Omental fat pad (tissue), 4 donors: ENCODE results near the gene MXRA7. TPM values are rescaled to one million over a fixed set of nuclear protein-coding genes. Genes with fewer than 3 reads are reported as not detected.

Source experiments
- ATAC-seq: fragments of 150-250 bp; one replicate; pipeline ENCODE4 v1.9.1; 2016; ENCODE audit warnings: mild to moderate bottlenecking, moderate library complexity; ENCODE audit not compliant: low FRiP score
- DNase-seq: peaks from one replicate; pipeline ENCODE4 v3.0.0-alpha.2; 2019; ENCODE audit warnings: low spot score
- total RNA-seq, 4 donors: library from RNA; depleted of rRNA; stranded (reverse); fragments of >200 nt; gene quantifications; one replicate each; pipeline ENCODE4 v1.1.0, GENCODE V29; 2016
- TF ChIP-seq, protein P1 (sequence below), 3 donors: fragments of 450-650 bp; IDR thresholded peaks; one replicate each; pipeline ENCODE4 v1.5.1; 2016 to 2017; ENCODE audit warnings: antibody characterized with exemption in 3 of 3, mild to moderate bottlenecking in 3 of 3, moderate library complexity in 2 of 3

MXRA7 gene
- total RNA-seq, 4 donors from 2014 or later: 150 to 231 (median 194) TPM

DNA sequence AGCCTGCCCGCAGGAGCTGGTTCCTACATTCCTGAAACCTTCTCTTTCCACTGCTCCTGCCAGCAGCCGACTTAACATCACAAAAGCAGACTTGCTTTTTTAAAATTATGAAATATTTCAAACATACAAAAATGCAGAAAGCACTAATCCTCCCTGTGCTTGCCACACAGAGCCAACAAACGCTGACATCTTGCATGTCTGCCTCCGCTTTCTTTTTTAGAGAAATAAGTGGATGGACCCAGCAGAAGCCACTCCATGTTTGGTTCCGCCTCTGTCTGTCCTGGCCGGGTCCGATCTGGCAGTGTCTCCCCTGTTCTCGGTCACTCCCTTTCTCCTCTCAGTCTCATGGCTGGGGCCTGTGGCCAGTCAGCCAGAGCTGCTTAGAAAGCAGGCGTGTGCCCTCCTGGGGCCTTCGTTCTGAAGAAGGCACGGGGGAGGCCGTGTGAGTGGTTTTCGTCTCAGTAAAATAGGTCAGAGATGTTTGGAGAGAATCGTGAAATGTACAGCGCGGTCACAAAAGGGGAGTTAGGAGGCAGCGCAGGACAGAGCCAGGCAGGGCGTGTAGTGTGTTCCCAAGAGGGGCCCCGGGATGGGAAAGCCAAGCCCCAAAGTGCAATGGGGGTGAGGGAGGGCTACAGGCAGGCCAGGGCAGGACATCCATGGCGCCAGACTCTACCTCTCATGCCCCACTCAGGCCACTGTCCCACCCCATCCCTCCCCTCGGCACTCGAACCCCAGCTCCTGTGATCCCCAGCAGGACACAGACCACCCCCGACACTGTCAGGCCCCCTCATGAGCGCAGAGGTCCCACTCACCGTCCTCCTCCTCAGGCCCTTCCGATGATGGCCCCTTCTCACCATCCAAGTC, 23.2 kb downstream of the MXRA7 start:
- TF ChIP-seq, protein P1, sequence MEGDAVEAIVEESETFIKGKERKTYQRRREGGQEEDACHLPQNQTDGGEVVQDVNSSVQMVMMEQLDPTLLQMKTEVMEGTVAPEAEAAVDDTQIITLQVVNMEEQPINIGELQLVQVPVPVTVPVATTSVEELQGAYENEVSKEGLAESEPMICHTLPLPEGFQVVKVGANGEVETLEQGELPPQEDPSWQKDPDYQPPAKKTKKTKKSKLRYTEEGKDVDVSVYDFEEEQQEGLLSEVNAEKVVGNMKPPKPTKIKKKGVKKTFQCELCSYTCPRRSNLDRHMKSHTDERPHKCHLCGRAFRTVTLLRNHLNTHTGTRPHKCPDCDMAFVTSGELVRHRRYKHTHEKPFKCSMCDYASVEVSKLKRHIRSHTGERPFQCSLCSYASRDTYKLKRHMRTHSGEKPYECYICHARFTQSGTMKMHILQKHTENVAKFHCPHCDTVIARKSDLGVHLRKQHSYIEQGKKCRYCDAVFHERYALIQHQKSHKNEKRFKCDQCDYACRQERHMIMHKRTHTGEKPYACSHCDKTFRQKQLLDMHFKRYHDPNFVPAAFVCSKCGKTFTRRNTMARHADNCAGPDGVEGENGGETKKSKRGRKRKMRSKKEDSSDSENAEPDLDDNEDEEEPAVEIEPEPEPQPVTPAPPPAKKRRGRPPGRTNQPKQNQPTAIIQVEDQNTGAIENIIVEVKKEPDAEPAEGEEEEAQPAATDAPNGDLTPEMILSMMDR (IDR thresholded peaks at IDR 0.05): no peak
- no peak for DNase-seq
- ATAC-seq: peak; percentile 50

DNA sequence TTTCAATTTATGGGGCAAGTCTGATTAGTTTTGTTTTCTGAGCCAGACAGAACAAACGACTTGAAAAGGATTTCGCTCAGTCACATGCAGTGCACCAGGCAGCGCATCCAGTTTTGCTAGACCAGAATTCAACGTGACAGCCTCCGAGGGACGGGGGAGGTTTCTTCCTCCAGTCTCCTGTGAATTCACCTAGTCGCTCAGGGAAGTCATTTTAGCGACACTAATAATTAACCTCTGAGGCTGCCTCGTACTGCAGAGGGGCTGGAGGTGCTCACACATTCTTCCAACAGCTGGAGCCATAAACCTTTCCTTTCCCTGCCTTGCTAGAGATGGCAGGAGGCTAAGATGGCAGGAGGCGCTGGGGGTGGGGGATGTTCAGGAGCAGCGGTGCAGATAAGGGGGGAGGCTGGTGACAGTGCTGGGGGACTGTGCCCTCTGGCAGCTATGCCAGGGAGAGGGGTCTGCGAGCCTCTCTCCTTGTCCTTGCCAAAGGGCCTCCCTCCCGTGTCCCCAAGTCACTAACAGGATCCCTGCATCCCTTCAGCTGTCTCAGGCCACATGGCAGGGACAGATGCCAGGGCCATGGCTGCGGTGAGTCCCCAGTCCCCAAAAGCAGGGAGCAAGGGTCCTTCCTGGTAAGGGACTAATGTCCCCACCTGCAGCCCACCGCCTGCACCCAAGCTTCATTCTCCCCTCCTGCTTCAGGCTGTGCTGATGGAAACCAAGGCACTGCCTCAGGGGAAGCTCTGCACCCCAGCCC, 24.0 kb downstream of the MXRA7 start:
- DNase-seq (no peak), ATAC-seq (no peak)
- TF ChIP-seq, protein P1 (IDR thresholded peaks at IDR 0.05): no peak

DNA sequence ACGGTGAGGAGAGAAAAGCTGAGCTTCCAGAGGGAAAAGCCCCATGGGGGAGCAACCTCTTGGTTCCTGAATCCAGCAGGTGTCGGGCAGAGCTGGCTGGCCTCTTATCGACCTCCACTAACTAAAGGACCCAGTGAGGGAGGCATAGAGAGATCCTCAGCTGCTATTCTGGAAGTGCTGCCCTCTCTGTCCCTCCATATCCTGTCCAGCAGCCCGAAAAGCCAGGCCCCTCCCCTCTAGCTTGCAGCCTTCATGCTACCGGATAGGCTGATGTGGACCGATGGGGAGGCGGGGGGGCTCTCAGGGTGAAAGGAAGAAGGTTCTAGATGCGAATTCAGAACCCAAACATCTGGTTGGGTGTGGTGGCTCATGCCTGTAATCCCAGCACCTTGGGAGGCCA, 24.9 kb downstream of the MXRA7 start:
- ATAC-seq (no peak), DNase-seq (no peak)
- TF ChIP-seq, protein P1 (IDR thresholded peaks at IDR 0.05): no peak

DNA sequence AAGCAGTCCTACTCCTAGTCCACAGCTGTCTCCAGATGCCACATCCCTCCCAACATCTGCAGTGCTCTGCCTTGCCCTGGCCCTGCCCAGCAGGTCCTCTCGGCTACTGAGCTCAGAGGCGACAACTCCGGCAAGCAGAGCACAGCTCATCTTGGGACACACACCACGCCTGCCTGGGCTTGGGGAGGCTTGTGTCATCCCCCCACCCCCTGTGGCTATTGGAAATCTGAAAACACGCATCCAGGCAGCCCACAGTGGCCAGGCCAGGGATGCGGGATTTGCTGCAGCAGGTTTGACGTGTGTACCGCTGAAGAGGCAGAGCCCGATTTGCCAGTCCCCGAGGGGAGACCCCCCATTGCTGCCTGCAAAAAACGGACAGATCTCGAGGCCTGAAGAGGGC, 25.4 kb downstream of the MXRA7 start:
- TF ChIP-seq, protein P1 (IDR thresholded peaks at IDR 0.05): no peak
- no peak for ATAC-seq
- DNase-seq: no peak

DNA sequence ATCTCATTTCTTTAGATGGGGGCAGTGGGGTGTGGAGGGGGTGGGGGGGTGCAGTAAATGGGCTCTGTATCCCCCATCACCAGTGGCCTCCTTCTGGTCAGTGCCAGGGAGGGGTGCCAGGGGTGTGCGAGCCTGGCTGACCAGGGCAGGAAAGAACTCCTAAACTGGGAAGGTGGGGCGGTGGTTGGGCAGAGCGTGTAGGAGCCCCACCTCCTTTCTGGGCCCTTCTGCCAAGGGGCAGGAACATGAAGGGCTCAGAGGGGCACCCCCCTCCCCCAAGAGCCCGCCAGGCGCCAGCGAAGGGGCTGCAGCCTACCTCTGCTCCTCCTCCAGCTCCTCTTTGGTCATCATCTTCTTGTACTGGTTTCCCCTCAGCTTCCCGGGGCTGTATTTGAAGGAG, 26.0 kb downstream of the MXRA7 start:
- DNase-seq (no peak), ATAC-seq (no peak)
- TF ChIP-seq, protein P1 (IDR thresholded peaks at IDR 0.05): no peak

DNA sequence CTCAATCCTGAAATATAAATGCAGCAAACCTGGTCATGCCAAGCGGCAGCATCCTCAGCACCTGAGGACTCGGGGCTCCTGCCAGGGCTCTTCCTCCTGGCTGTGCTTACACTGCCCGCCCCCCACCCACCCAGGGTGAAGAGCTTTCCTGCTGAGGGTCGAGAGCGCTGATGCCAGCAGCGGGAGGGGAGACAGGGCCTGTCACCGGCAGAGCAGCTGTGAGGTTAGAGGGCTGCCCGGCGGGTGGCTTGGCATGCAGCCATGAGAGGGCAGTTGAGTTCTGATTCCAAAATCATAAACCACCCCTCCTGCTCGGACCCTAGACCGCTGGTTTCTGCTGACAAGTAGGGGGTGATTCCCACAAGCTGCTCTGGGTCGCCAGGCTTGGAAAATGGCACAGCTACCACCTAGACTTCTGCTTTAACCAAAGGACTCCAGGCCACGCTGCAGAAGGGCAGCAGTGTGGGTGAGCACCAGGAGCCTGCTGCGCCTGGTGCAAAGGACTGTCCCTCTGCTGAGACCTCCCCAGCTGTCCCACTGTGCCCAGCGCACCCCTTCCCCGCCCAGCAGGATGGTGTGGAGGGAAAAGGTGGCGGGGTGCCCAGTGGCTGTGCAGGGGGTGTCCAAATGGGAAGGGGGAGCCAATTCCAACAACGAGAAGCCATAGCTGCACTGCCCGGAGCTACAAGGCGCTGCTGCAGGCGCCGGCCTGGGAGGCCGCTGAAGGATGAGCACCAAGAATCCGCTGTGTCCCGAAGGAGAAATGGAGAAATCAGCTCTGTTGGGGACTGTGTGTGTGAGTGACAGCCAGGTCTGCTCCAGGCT, 26.6 kb downstream of the MXRA7 start:
- TF ChIP-seq, protein P1 (IDR thresholded peaks at IDR 0.05): no peak
- ATAC-seq (no peak), DNase-seq (no peak)
